Panc1 (cell line): ENCODE measurements around the gene HAT1. TPM values are rescaled to one million over a fixed set of nuclear protein-coding genes. Genes with fewer than 3 reads are reported as not detected.

Experiments used
- ATAC-seq: fragments of 200-7000 bp; cut with Tn5 transposase; 2 replicates; pipeline ENCODE4 v1.9.1; 2020; ENCODE audit warnings: mild to moderate bottlenecking, moderate library complexity
- BruUV-seq: library from RNA; stranded (reverse); fragments of 400-500 nt; replicated peaks from 2 replicates; lab custom pipeline; 2021; lab: Mats Ljungman, UMichigan
- CTCF ChIA-PET: fragments of 300-600 bp; sonication (Branson Sonifier 250); formaldehyde crosslinking; loops from one replicate; lab custom pipeline; 2022; ENCODE audit warnings: antibody characterized with exemption; lab: Charles Lee
- POLR2A ChIA-PET: fragments of 300-600 bp; sonication (Branson Sonifier 250); formaldehyde crosslinking; loops from one replicate; lab custom pipeline; 2022; ENCODE audit warnings: antibody characterized with exemption; lab: Charles Lee
- DNase-seq: peaks from one replicate; pipeline ENCODE4 v3.0.0-alpha.2; 2010; ENCODE audit warnings: low read depth, low spot score
- H3K27ac ChIP-seq: 2 replicates; pipeline ENCODE4 v1.5.1; 2011; ENCODE audit warnings: mild to moderate bottlenecking, low read length, inconsistent platforms
- H3K27me3 ChIP-seq: fragments of 200-500 bp; sonication (Bioruptor generic); 2 replicates; pipeline ENCODE4 v1.6.0; 2014; ENCODE audit warnings: low read length, inconsistent platforms; ENCODE audit not compliant: control insufficient read depth, insufficient read depth
- H3K36me3 ChIP-seq: fragments of 200-500 bp; sonication (Bioruptor generic); 2 replicates; pipeline ENCODE4 v1.5.1; 2014; ENCODE audit warnings: inconsistent platforms, mild to moderate bottlenecking, low read length, moderate library complexity; ENCODE audit not compliant: control insufficient read depth, insufficient read depth
- H3K4me1 ChIP-seq: 2 replicates; pipeline ENCODE4 v1.5.1; 2011; ENCODE audit warnings: inconsistent platforms, mild to moderate bottlenecking, low read length, moderate library complexity; ENCODE audit not compliant: control insufficient read depth, insufficient read depth
- H3K4me3 ChIP-seq, 2 experiments: 2 replicates each; pipeline ENCODE4 v1.5.1; 2011 to 2012; ENCODE audit warnings: low read depth in 2 of 2, low read length in 2 of 2, mild to moderate bottlenecking in 2 of 2, inconsistent platforms in 1 of 2, moderate library complexity in 1 of 2
- H3K9me3 ChIP-seq: fragments of 200-500 bp; sonication (Bioruptor generic); 2 replicates; pipeline ENCODE4 v1.5.1; 2014; ENCODE audit warnings: low read depth, mild to moderate bottlenecking, inconsistent platforms, low read length, moderate library complexity; ENCODE audit not compliant: control insufficient read depth, insufficient read depth
- POLR2AphosphoS5 ChIP-seq: IDR thresholded peaks from 2 replicates; pipeline ENCODE4 v1.6.1; 2012; ENCODE audit warnings: mild to moderate bottlenecking, low read depth, low read length, moderate library complexity
- SIN3A ChIP-seq: IDR thresholded peaks from 2 replicates; pipeline ENCODE4 v1.6.1; 2012; ENCODE audit warnings: low read depth, mild to moderate bottlenecking, low read length, moderate library complexity, borderline replicate concordance; ENCODE audit not compliant: insufficient read depth
- TCF7L2 ChIP-seq: IDR thresholded peaks from 2 replicates; pipeline ENCODE4 v1.6.1; 2011; ENCODE audit warnings: mild to moderate bottlenecking, low read depth, low read length, inconsistent platforms
- in situ Hi-C: cut with HindIII; loops from 2 replicates; pipeline ENCODE4 v1.10.0; 2016; ENCODE audit warnings: low sequenced_read_pairs, low pct_unique_long_range_greater_than_20kb
- intact Hi-C: fragments of 100-400 bp; cut with micrococcal nuclease; formaldehyde crosslinking; loops from one replicate; pipeline ENCODE4 v1.10.0; 2022; ENCODE audit not compliant: unreplicated experiment
- total RNA-seq: library from RNA; stranded (reverse); gene quantifications from one replicate; pipeline ENCODE4 v1.2.1, GENCODE V29; 2021; ENCODE audit not compliant: unreplicated experiment
- TF ChIP-seq, protein P1 (sequence below), 2 experiments: IDR thresholded peaks; 2 replicates each; pipeline ENCODE4 v1.6.1; 2011 to 2012; ENCODE audit warnings: low read depth in 2 of 2, control low read depth in 1 of 2, low read length in 1 of 2, mild to moderate bottlenecking in 1 of 2, moderate library complexity in 1 of 2; ENCODE audit not compliant: insufficient read depth in 1 of 2
- TF ChIP-seq, protein P2 (sequence below): fragments of 450-650 bp; IDR thresholded peaks from 2 replicates; pipeline ENCODE4 v1.5.1; 2017; ENCODE audit warnings: mild to moderate bottlenecking

The HAT1 gene
- total RNA-seq, 1 experiment from 2014 or later = 74.7 TPM

DNA sequence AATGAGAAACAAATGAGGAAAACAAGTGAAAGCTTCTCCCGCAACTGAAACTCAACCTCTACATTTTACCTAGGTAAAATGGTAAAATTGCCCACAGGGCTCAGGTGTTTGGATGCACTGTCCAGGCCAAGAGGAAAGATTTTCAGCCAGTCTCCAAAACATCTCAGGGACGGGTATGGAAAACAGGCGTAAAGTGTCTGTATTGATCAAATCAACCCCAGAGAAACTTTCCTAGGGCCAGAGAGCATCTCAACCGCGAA, 361 bp upstream of the HAT1 start:
- ATAC-seq = no peak; the same call in 1 of the 2 replicates
- ChIA-PET POLR2A (interaction anchor here (0.5 to 1.6 kb wide), 2 partner anchors 9 to 163 kb away, joined by 3 read pairs; partner anchors contain the start of gene DLX1), CTCF (no interaction called here)
- DNase-seq = no peak
- no peaks in the 10 kb centered on the region for H3K9me3 ChIP-seq
- BruUV-seq = TSS peak; percentile 99
- peak overlapping the region; percentile 81 for H3K27ac ChIP-seq
- in situ Hi-C loops = no loop called here
- no peaks in the 10 kb centered on the region; the same call in 1 of the 2 replicates for H3K36me3 ChIP-seq
- H3K4me3 ChIP-seq = peak overlapping the region; percentile 72 to 94
- no peaks in the 10 kb centered on the region for H3K27me3 ChIP-seq
- peaks cover 15% of the 10 kb centered on the region; the same call in 1 of the 2 replicates for H3K4me1 ChIP-seq
- TF ChIP-seq TCF7L2 (no peak), POLR2AphosphoS5 (no peak)
- TF ChIP-seq, protein P1, sequence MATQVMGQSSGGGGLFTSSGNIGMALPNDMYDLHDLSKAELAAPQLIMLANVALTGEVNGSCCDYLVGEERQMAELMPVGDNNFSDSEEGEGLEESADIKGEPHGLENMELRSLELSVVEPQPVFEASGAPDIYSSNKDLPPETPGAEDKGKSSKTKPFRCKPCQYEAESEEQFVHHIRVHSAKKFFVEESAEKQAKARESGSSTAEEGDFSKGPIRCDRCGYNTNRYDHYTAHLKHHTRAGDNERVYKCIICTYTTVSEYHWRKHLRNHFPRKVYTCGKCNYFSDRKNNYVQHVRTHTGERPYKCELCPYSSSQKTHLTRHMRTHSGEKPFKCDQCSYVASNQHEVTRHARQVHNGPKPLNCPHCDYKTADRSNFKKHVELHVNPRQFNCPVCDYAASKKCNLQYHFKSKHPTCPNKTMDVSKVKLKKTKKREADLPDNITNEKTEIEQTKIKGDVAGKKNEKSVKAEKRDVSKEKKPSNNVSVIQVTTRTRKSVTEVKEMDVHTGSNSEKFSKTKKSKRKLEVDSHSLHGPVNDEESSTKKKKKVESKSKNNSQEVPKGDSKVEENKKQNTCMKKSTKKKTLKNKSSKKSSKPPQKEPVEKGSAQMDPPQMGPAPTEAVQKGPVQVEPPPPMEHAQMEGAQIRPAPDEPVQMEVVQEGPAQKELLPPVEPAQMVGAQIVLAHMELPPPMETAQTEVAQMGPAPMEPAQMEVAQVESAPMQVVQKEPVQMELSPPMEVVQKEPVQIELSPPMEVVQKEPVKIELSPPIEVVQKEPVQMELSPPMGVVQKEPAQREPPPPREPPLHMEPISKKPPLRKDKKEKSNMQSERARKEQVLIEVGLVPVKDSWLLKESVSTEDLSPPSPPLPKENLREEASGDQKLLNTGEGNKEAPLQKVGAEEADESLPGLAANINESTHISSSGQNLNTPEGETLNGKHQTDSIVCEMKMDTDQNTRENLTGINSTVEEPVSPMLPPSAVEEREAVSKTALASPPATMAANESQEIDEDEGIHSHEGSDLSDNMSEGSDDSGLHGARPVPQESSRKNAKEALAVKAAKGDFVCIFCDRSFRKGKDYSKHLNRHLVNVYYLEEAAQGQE (IDR thresholded peaks at IDR 0.05; ENCODE audit: insufficient read depth in 1 of 2, low read depth in 2 of 2, low read length in 1 of 2) = no peak
- intact Hi-C loops = loop anchor here (5.0 kb wide), 1 partner anchor 180 kb away; the partner anchor contains the start of gene DLX2

DNA sequence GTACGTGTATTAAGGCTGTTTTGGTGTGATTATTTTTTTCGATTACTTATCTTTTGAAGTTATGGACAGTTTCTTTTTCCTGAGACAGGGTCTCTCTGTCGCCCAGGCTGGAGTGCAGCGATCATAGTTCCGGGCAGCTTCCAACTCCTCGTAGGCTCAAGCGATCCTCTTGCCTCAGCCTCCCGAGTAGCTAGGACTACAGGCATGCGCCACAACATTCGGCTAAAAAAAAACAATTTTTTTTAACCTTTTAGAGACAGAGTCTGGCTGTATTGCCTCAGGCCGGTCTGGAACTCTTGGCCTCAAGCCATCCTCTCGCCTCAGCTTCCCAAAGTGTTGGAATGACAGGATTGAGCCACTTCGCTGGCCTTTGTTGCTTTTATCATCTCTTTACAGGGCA, 945 bp downstream of the HAT1 start:
- BruUV-seq = no TSS peak
- no peak for TF ChIP-seq POLR2AphosphoS5
- ChIA-PET POLR2A (interaction anchor here (1.6 kb wide), 1 partner anchor 162 kb away, joined by 3 read pairs; the partner anchor contains the start of gene DLX1), CTCF (no interaction called here)
- H3K4me1 ChIP-seq = peaks cover 15% of the 10 kb centered on the region; the same call in 1 of the 2 replicates
- in situ Hi-C loops = no loop called here
- intact Hi-C loops = loop anchor here (5.0 kb wide), 1 partner anchor 179 kb away; the partner anchor contains the start of gene DLX2
- peak overlapping the region; percentile 72 to 94 for H3K4me3 ChIP-seq
- H3K9me3 ChIP-seq = no peaks in the 10 kb centered on the region
- no peaks in the 10 kb centered on the region; the same call in 1 of the 2 replicates for H3K36me3 ChIP-seq
- no peak; the same call in 1 of the 2 replicates for ATAC-seq
- no peaks in the 10 kb centered on the region for H3K27me3 ChIP-seq
- no peak for DNase-seq
- H3K27ac ChIP-seq = peak overlapping the region; percentile 81

DNA sequence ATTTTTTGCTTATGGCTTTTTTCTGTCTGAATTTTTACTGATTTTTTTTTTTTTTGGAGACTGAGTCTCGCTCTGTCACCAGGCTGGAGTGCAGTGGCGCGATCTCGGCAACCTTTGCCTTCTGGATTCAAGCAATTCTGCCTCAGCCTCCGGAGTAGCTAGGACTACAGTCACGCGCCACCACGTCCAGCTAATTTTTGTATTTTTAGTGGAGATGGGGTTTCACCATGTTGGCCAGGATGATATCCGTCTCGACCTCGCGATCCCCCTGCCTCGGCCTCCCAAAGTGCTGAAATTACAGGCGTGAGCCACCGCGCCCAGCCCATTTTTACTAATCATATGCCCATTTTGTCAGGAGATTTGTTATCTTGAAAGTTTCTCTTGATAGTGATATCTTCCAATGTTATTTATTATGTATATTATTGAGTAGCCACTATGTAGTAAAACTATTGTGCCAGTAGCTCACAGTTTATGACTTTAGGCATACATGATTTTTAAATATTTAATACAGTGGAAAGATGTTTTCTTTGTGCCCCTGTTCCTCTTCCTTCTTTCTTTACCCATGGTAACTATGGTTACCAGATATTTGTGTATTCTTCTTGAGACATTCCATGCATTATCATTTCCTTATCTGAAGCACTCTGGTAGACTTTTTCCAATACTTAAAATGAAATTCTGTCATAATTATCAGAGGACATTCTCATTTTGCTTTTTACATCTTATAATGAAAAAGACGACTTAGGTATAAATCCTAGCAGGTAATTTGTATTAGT, 2.1 kb downstream of the HAT1 start:
- Histone ChIP-seq H3K36me3 (no peaks in the 10 kb centered on the region; the same call in 1 of the 2 replicates), H3K27ac (peak overlapping the region; percentile 81), H3K27me3 (no peaks in the 10 kb centered on the region), H3K4me1 (peaks cover 15% of the 10 kb centered on the region; the same call in 1 of the 2 replicates), H3K4me3 (no peak overlapping the region), H3K9me3 (no peaks in the 10 kb centered on the region)
- BruUV-seq = no TSS peak
- DNase-seq = no peak
- ChIA-PET POLR2A (no interaction called here), CTCF (interaction anchor here (0.6 kb wide), 1 partner anchor 40 kb away, joined by 5 read pairs; no protein-coding TSS in a partner anchor)
- TF ChIP-seq, protein P2, sequence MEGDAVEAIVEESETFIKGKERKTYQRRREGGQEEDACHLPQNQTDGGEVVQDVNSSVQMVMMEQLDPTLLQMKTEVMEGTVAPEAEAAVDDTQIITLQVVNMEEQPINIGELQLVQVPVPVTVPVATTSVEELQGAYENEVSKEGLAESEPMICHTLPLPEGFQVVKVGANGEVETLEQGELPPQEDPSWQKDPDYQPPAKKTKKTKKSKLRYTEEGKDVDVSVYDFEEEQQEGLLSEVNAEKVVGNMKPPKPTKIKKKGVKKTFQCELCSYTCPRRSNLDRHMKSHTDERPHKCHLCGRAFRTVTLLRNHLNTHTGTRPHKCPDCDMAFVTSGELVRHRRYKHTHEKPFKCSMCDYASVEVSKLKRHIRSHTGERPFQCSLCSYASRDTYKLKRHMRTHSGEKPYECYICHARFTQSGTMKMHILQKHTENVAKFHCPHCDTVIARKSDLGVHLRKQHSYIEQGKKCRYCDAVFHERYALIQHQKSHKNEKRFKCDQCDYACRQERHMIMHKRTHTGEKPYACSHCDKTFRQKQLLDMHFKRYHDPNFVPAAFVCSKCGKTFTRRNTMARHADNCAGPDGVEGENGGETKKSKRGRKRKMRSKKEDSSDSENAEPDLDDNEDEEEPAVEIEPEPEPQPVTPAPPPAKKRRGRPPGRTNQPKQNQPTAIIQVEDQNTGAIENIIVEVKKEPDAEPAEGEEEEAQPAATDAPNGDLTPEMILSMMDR = no peak
- TF ChIP-seq, protein P1 (IDR thresholded peaks at IDR 0.05; ENCODE audit: insufficient read depth in 1 of 2, low read depth in 2 of 2, low read length in 1 of 2) = no peak
- TF ChIP-seq POLR2AphosphoS5 (no peak), SIN3A (no peak), TCF7L2 (no peak)
- in situ Hi-C loops (no loop called here), intact Hi-C loops (loop anchor here (5.0 kb wide), 1 partner anchor 178 kb away; the partner anchor contains the start of gene DLX2)
- ATAC-seq = no peak
